ENCODE results near the gene BRD4.

BRD4 gene

DNA sequence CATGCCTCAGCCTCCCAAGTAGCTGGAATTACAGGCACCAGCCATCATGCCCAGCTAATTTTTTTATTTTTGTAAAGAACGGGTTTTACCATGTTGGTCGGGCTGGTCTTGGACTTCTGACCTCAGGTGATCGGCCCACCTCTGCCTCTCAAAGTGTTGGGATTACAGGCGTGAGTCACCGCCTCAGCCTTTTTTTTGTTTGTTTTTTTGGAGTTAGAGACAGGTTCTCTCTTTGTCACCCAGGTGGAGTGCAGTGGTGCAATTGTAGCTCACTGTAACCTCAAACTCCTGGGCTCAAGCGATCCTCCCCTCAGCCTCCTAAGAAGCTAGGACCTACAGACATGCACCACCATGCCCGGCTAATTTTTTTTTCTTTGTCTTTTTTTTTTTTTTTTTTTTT, 116.0 kb downstream of the BRD4 start:
- Histone ChIP-seq H3K27me3 (ENCODE audit: control insufficient read depth, insufficient read depth, low read length) (no peaks in the 10 kb centered on the region), H3K4me1 (ENCODE audit: control insufficient read depth, insufficient read depth, low read length) (no peaks in the 10 kb centered on the region), H3K9ac (ENCODE audit: low read length) (no peak overlapping the region), H3K4me3 (ENCODE audit: low read length) (no peak overlapping the region), H3K36me3 (ENCODE audit: control insufficient read depth, insufficient read depth, low read length) (no peaks in the 10 kb centered on the region), H3K9me3 (ENCODE audit: control insufficient read depth, low read length) (no peaks in the 10 kb centered on the region)

DNA sequence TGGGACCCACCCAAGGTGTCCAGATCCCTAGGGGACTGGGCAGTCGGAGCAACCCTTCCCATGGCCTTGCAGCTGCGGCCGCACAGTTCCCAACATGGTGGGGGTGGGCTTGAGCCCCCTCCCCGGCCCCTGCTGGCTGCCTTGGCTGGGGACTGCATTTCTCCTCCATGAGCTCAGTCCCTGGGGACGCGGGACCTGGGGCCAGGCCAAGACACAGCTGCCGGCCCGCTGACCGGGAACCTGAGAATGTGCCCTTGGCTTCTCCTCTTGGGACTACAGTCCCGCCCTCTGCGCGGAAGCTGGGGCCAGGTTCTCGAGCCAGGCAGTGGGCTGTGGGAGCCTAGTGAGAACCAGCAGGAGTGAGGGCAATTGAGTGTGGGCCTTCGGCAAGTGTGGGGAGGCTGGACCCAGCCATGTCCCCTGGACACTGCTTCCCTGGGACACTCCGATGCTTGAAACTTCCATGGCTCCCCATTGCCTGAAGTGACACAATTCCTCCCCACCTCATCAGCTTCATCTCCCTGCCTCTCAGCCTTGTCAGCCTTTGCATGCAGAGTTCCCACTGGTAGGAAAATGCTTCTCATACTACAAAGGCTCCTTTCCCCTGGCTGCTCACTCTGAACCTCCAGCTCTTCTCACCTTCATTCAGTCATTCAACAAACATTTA, 118.5 kb downstream of the BRD4 start:
- Histone ChIP-seq H3K9ac (ENCODE audit: low read length) (no peak overlapping the region), H3K4me1 (ENCODE audit: control insufficient read depth, insufficient read depth, low read length) (no peaks in the 10 kb centered on the region), H3K4me3 (ENCODE audit: low read length) (no peak overlapping the region)

DNA sequence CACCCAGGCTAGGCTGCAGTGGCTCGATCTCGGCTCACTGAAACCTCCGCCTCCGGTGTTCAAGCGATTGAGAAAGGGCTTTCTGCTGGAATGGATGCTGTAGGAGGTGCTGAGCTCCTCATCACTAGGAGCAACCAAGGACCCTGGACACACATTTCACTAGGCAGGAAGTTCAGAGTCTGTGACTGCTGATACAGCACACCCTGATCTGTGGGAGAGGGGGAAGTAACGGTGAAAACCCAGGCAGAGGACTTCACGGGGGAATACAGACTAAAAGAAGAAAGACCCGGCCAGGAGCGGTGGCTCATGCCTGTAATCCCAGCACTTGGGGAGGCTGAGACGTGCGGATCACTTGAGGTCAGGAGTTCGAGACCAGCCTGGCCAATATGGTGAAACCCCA, 119.6 kb downstream of the BRD4 start:
- Histone ChIP-seq H3K4me1 (ENCODE audit: control insufficient read depth, insufficient read depth, low read length) (no peaks in the 10 kb centered on the region), H3K9me3 (ENCODE audit: control insufficient read depth, low read length) (no peaks in the 10 kb centered on the region), H3K9ac (ENCODE audit: low read length) (no peak overlapping the region), H3K36me3 (ENCODE audit: control insufficient read depth, insufficient read depth, low read length) (no peaks in the 10 kb centered on the region), H3K4me3 (ENCODE audit: low read length) (no peak overlapping the region), H3K27me3 (ENCODE audit: control insufficient read depth, insufficient read depth, low read length) (no peaks in the 10 kb centered on the region)

More for the DNA sequence above, 118.5 kb downstream of the BRD4 start:
- no peaks in the 10 kb centered on the region for H3K36me3 ChIP-seq (ENCODE audit: control insufficient read depth, insufficient read depth, low read length)
- no peaks in the 10 kb centered on the region for H3K9me3 ChIP-seq (ENCODE audit: control insufficient read depth, low read length)
- no peaks in the 10 kb centered on the region for H3K27me3 ChIP-seq (ENCODE audit: control insufficient read depth, insufficient read depth, low read length)

DNA sequence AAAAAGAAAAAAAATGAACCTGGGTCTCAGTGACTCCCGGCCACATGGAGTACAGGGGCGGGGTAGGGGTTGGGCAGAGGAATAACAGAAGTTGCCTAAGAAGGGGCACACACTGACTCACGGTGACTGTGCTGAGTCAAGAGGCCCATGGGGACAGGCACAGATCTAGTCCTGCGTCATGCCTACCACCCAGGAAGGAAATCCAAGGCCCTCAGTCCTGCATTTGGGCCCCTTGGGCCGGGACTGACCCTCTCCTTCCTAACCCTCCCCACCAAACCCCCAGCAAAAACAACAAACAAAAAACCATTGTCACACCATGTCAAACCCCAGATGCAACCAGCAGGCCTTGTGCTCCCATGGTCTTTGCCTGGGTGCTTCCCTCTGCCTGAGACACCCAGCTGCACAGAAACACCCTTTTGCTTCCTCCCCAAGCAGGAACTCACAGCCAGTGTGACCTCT, 122.0 kb downstream of the BRD4 start:
- no peaks in the 10 kb centered on the region for H3K36me3 ChIP-seq (ENCODE audit: control insufficient read depth, insufficient read depth, low read length)
- H3K27me3 ChIP-seq (ENCODE audit: control insufficient read depth, insufficient read depth, low read length), result no peaks in the 10 kb centered on the region
- H3K4me1 ChIP-seq (ENCODE audit: control insufficient read depth, insufficient read depth, low read length), result no peaks in the 10 kb centered on the region
- no peak overlapping the region for H3K9ac ChIP-seq (ENCODE audit: low read length)
- H3K9me3 ChIP-seq (ENCODE audit: control insufficient read depth, low read length), result no peaks in the 10 kb centered on the region
- no peak overlapping the region for H3K4me3 ChIP-seq (ENCODE audit: low read length)

DNA sequence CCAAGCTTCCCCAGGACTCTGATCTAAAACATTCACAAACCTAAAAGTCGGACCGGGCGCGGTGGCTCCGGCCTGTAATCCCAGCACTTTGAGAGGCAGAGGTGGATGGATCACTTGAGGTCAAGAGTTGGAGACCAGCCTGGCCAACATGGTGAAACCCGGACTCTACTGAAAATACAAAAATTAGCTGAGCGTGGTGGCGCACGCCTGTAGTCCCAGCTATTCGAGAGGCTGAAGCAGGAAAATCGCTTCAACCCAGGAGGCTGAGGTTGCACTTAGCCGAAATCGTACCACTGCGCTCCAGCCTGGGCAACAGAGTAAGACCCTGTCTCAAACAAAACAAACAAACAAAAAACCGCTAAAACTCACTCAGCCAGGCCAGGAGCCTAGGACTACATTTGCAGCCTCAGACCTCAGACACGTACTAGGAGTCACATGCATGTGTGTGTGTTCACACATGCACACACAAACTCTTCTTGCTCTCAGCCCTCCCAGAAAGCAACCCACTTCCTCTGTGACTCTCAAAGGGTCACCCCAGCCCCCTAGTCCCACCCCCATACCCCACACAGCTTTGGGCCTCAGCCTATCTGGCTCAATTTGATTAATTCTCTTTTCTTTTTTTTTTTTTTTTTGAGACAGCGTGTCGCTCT, 130.8 kb downstream of the BRD4 start:
- Histone ChIP-seq H3K4me1 (ENCODE audit: control insufficient read depth, insufficient read depth, low read length) (peaks cover 8% of the 10 kb centered on the region), H3K4me3 (ENCODE audit: low read length) (no peak overlapping the region), H3K27me3 (ENCODE audit: control insufficient read depth, insufficient read depth, low read length) (peaks cover 21% of the 10 kb centered on the region), H3K9ac (ENCODE audit: low read length) (no peak overlapping the region), H3K36me3 (ENCODE audit: control insufficient read depth, insufficient read depth, low read length) (no peaks in the 10 kb centered on the region), H3K9me3 (ENCODE audit: control insufficient read depth, low read length) (no peaks in the 10 kb centered on the region)

DNA sequence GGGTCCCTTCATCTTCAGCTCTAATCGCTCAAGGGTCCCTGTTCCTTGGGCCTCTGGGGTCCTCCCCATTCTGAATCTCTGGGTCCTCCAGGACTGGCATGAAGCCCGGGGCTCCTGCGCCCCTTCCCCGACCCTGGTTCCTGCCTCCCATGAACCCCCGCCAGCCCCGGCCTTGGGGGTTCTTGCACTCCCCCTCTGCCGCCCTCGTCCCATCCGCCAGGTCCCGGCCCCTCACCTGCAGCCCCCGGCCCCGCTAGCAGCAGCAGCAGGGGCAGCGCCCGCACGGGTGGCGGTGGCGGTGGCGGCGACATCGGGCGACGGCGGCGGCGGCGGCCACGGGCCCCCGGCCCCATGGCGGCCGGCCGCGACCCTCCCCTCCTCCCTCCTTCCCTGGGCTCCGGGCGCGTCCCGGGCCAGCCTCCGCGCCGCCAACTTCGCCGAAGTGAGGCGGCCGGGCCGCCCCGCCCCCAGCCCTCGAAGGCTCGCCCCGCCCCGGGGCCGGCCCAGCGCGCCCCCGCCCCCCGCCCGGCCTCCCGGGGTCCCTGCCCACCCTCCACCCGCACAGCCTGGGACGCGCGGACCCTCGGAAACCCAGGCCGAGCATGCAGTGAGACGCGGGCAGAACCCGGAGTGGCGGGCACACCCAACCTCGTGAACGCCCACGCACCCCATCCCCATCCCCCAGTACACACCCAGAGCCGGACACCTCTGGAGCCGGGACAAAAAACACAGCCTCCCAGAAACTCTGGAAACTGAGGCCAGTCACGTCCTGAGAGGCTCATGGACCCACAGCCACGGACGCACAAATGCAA, 131.6 kb downstream of the BRD4 start, which contains the start of gene NOTCH3:
Gene NOTCH3, minus strand, starts transcription at position 443 of the 812 bp plus-strand sequence. Its CDS starts 90 bp downstream, at position 353.
- peaks cover 8% of the 10 kb centered on the region for H3K4me1 ChIP-seq (ENCODE audit: control insufficient read depth, insufficient read depth, low read length)
- H3K9ac ChIP-seq (ENCODE audit: low read length), result no peak within 1 kb of the TSS
- peaks cover 26% of the 10 kb centered on the region for H3K27me3 ChIP-seq (ENCODE audit: control insufficient read depth, insufficient read depth, low read length)
- no peaks in the 10 kb centered on the region for H3K9me3 ChIP-seq (ENCODE audit: control insufficient read depth, low read length)
- no peaks in the 10 kb centered on the region for H3K36me3 ChIP-seq (ENCODE audit: control insufficient read depth, insufficient read depth, low read length)
- H3K4me3 ChIP-seq (ENCODE audit: low read length), result no peak within 1 kb of the TSS

DNA sequence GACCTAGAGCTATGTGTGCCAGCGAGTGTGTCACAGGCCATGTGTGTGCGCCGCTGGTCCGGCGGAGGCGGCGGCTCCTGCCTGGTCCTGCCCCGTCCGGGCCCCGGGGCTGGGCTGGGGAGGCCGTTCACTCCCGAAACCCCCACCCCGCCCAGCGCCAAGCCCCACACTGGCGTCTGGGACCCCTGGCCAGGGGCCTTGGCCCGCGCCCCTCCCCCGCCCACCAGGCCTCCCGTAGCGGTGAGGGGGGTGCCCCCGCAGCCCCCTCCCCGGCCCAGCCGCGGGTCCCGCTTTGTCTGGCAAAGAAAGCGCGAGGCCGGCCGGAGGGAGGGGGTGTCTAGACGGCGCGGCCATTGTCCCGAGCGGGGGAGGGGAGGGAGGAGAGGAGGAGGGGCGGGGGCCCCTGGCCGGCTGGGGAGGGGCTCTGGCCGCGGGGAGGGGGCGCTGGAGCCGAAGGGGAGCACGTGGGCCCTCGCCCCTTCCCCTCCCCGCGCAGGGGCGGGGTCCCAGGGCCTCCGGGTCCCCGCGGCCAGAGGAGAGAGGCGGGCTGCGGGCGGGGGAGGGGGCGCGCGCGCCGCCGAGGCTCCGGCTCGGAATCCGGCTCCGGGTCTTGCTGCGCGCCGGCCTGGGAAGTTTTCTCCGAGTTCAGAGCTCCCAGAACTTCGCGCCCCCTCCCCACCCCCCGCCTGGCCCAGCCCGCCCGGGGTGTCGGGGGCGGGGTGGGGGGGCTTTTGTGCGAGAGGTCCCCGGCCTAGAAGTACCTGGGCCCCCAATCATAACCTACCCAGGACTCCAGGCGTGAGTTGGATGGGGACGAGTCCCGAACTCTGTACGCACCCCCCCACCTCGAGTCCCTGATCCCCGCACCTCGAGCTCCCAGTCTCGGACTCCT, 132.4 kb downstream of the BRD4 start:
- Histone ChIP-seq H3K4me3 (ENCODE audit: low read length) (no peak overlapping the region), H3K9ac (ENCODE audit: low read length) (no peak overlapping the region), H3K27me3 (ENCODE audit: control insufficient read depth, insufficient read depth, low read length) (peaks cover 26% of the 10 kb centered on the region), H3K9me3 (ENCODE audit: control insufficient read depth, low read length) (no peaks in the 10 kb centered on the region), H3K4me1 (ENCODE audit: control insufficient read depth, insufficient read depth, low read length) (peaks cover 8% of the 10 kb centered on the region), H3K36me3 (ENCODE audit: control insufficient read depth, insufficient read depth, low read length) (no peaks in the 10 kb centered on the region)

DNA sequence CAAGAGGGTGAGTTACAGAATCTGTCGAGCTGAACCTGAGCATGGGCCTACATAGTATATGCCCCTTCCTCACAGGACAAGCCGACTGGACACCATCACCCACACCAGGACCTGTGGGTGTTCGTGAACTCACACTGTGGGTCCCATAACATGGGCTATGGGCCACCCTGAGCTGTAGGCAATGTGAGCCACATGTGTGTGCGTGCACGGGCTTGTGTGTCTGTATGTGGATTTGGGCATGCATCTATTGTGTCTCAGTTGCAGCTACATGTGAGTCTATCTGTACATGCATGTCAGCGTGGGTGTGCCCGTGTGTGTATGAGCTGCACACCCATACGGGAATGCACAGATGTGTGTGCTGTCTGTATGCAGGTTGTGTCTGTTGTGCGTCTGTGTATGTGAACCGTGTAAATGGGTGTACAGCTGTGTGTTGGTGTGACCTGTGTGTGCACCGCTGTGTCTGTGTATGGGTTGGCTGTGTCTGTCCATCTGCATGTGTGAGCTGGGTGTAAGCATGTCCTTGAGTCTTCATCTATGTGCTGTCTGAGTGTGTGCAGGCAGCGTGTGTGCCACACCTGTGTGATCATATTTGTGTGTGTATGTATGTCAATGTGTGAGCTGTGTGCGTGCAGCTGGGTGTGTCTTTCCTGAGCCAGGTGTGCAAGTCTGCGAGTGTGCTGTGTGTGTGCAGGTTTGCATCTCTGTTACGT, 133.2 kb downstream of the BRD4 start:
- H3K4me3 ChIP-seq (ENCODE audit: low read length), result no peak overlapping the region
- no peak overlapping the region for H3K9ac ChIP-seq (ENCODE audit: low read length)
- H3K9me3 ChIP-seq (ENCODE audit: control insufficient read depth, low read length), result no peaks in the 10 kb centered on the region
- H3K27me3 ChIP-seq (ENCODE audit: control insufficient read depth, insufficient read depth, low read length), result peaks cover 26% of the 10 kb centered on the region
- no peaks in the 10 kb centered on the region for H3K36me3 ChIP-seq (ENCODE audit: control insufficient read depth, insufficient read depth, low read length)
- H3K4me1 ChIP-seq (ENCODE audit: control insufficient read depth, insufficient read depth, low read length), result peaks cover 8% of the 10 kb centered on the region

DNA sequence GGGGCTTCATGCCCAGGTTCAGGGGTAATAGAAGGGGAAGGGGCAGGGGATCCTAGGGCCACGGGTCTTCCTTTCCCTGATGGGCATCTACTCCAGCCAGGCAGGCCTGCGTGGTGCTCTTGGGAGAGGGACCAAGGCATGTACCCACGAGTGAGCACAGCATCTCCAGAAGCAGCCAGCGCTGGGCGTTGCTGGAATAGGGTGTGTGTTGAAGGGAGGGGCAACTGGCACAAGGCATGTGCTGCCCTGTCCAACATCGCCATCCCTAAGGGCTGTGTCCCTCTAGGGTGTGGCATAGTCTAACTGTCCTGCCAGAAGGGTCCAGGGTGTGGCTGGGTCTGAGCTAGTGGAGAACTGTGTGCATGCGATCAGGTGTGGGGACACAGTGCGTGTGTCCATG, 134.4 kb downstream of the BRD4 start:
- H3K4me1 ChIP-seq (ENCODE audit: control insufficient read depth, insufficient read depth, low read length), result peaks cover 8% of the 10 kb centered on the region
- H3K9ac ChIP-seq (ENCODE audit: low read length), result no peak overlapping the region
- H3K27me3 ChIP-seq (ENCODE audit: control insufficient read depth, insufficient read depth, low read length), result peaks cover 26% of the 10 kb centered on the region
- H3K9me3 ChIP-seq (ENCODE audit: control insufficient read depth, low read length), result no peaks in the 10 kb centered on the region
- H3K36me3 ChIP-seq (ENCODE audit: control insufficient read depth, insufficient read depth, low read length), result no peaks in the 10 kb centered on the region
- no peak overlapping the region for H3K4me3 ChIP-seq (ENCODE audit: low read length)

DNA sequence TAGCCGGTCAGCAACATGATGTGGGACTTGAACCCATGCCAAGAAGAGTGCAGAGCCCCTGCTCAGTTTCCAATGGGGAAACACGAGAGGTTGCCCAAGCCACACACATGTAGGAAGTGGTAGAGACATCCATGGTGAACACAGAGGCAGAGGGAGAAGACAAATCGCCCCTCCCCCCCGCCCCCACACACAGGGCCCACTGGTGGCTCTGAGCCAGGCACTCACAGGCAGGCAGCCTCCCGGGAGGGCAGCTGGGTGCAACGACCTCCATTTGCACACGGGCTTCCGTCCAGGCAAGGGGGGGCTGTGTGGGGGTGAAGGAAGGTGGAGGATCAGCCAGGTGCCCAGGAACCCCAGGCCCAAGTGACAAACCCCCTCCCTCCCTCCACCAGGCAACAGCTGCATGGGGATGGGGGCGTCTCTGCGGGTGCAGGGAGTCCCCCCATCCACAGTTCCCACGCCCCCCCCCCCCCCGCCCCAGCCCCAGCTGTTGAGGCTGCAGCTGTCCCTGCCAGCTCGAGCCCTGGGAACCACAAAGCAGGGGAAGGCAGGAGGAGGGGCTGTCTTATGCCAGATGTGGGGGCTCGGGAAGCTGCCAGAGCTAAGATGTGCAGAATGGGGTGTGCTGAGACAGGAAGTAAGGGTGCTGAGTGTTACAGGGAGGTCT, 134.9 kb downstream of the BRD4 start:
- Histone ChIP-seq H3K27me3 (ENCODE audit: control insufficient read depth, insufficient read depth, low read length) (peaks cover 22% of the 10 kb centered on the region), H3K9ac (ENCODE audit: low read length) (no peak overlapping the region)

More for the DNA sequence above, 134.9 kb downstream of the BRD4 start:
- no peaks in the 10 kb centered on the region for H3K9me3 ChIP-seq (ENCODE audit: control insufficient read depth, low read length)
- peaks cover 8% of the 10 kb centered on the region for H3K4me1 ChIP-seq (ENCODE audit: control insufficient read depth, insufficient read depth, low read length)
- no peaks in the 10 kb centered on the region for H3K36me3 ChIP-seq (ENCODE audit: control insufficient read depth, insufficient read depth, low read length)
- no peak overlapping the region for H3K4me3 ChIP-seq (ENCODE audit: low read length)

Data from mucosa of stomach (tissue), 1 donor.